WTC11 (cell line): Measurements from ENCODE around the gene MADD. TPM values are rescaled to one million over a fixed set of nuclear protein-coding genes. Genes with fewer than 3 reads are reported as not detected.

Source experiments
- ATAC-seq: fragments of 200-7000 bp; cut with Tn5 transposase; 2 replicates; pipeline ENCODE4 v1.10.0; 2021; ENCODE audit warnings: mild to moderate bottlenecking, moderate library complexity
- CTCF ChIA-PET: fragments of 300-600 bp; sonication (Branson Sonifier 250); formaldehyde crosslinking; loops from one replicate; lab custom pipeline; 2021; ENCODE audit warnings: antibody characterized with exemption; lab: Charles Lee
- POLR2A ChIA-PET: fragments of 350-600 bp; sonication (Branson Sonifier 250); formaldehyde crosslinking; loops from one replicate; lab custom pipeline; 2021; ENCODE audit warnings: antibody characterized with exemption; lab: Charles Lee
- DNase-seq: peaks from one replicate; pipeline ENCODE4 v3.0.0; 2021; ENCODE audit warnings: low spot score
- H3K27ac Mint-ChIP-seq: 2 replicates; pipeline ENCODE4 v1.8.0; 2021; ENCODE audit warnings: mixed read lengths
- H3K27me3 Mint-ChIP-seq: 2 replicates; pipeline ENCODE4 v1.8.0; 2021; ENCODE audit warnings: low read depth, mild to moderate bottlenecking, moderate library complexity, mixed read lengths
- H3K36me3 Mint-ChIP-seq: 2 replicates; pipeline ENCODE4 v1.8.0; 2021; ENCODE audit warnings: mixed read lengths
- H3K4me1 Mint-ChIP-seq: 2 replicates; pipeline ENCODE4 v1.8.0; 2022; ENCODE audit warnings: mixed read lengths
- H3K4me3 Mint-ChIP-seq: 2 replicates; pipeline ENCODE4 v1.8.0; 2021; ENCODE audit warnings: mild to moderate bottlenecking, moderate library complexity, mixed read lengths
- H3K9me3 Mint-ChIP-seq: 2 replicates; pipeline ENCODE4 v1.8.0; 2021; ENCODE audit warnings: mixed read lengths
- ELF4 ChIP-seq: sonication (generic); formaldehyde crosslinking; IDR thresholded peaks from 2 replicates; pipeline ENCODE4 v1.8.1; 2022; ENCODE audit warnings: low read depth, mild to moderate bottlenecking, moderate library complexity, missing genetic modification reagents
- EMX1 ChIP-seq: fragments of 250-450 bp; sonication (Bioruptor Pico); IDR thresholded peaks from 2 replicates; pipeline ENCODE4 v1.8.0; 2021; ENCODE audit warnings: mild to moderate bottlenecking
- FOXP1 ChIP-seq: sonication (generic); formaldehyde crosslinking; IDR thresholded peaks from 2 replicates; pipeline ENCODE4 v1.8.0; 2022; ENCODE audit warnings: missing genetic modification reagents, mild to moderate bottlenecking, moderate library complexity, borderline replicate concordance
- GRHL2 ChIP-seq: fragments of 250-450 bp; sonication (Bioruptor Pico); IDR thresholded peaks from 2 replicates; pipeline ENCODE4 v1.8.0; 2022; ENCODE audit warnings: mild to moderate bottlenecking, moderate library complexity; ENCODE audit not compliant: insufficient replicate concordance, severe bottlenecking
- HMGA2 ChIP-seq: fragments of 250-450 bp; sonication (Bioruptor Pico); IDR thresholded peaks from 2 replicates; pipeline ENCODE4 v1.4.0; 2021; ENCODE audit warnings: mild to moderate bottlenecking, moderate library complexity
- NFATC4 ChIP-seq: fragments of 250-450 bp; sonication (Bioruptor Pico); IDR thresholded peaks from 2 replicates; pipeline ENCODE4 v1.9.0; 2021; ENCODE audit warnings: mild to moderate bottlenecking
- NFYB ChIP-seq: sonication (generic); formaldehyde crosslinking; conservative IDR thresholded peaks from 2 replicates; pipeline ENCODE4 v1.8.0; 2022; ENCODE audit warnings: low read depth, missing genetic modification reagents
- OVOL2 ChIP-seq: fragments of 250-450 bp; sonication (Bioruptor Pico); IDR thresholded peaks from 2 replicates; pipeline ENCODE4 v1.9.0; 2021; ENCODE audit warnings: mild to moderate bottlenecking, borderline replicate concordance
- TEAD4 ChIP-seq: sonication (generic); formaldehyde crosslinking; IDR thresholded peaks from 2 replicates; pipeline ENCODE4 v1.8.0; 2022; ENCODE audit warnings: mild to moderate bottlenecking, missing genetic modification reagents
- ZNF121 ChIP-seq: sonication (generic); formaldehyde crosslinking; IDR thresholded peaks from 2 replicates; pipeline ENCODE4 v1.8.0; 2023; ENCODE audit warnings: missing genetic modification reagents
- ZNF138 ChIP-seq: sonication (generic); formaldehyde crosslinking; conservative IDR thresholded peaks from 2 replicates; pipeline ENCODE4 v1.8.1; 2022; ENCODE audit warnings: mild to moderate bottlenecking, moderate library complexity, missing genetic modification reagents
- ZNF219 ChIP-seq: sonication (generic); formaldehyde crosslinking; IDR thresholded peaks from 2 replicates; pipeline ENCODE4 v1.8.0; 2023; ENCODE audit warnings: missing genetic modification reagents, mild to moderate bottlenecking, borderline replicate concordance
- ZNF232 ChIP-seq: sonication (generic); formaldehyde crosslinking; IDR thresholded peaks from 2 replicates; pipeline ENCODE4 v1.8.0; 2022; ENCODE audit warnings: mild to moderate bottlenecking, missing genetic modification reagents
- ZNF423 ChIP-seq: fragments of 250-450 bp; sonication (Bioruptor Pico); IDR thresholded peaks from 2 replicates; pipeline ENCODE4 v2.1.2; 2022; ENCODE audit warnings: mild to moderate bottlenecking, moderate library complexity
- ZNF671 ChIP-seq: fragments of 250-450 bp; sonication (Bioruptor Pico); IDR thresholded peaks from 2 replicates; pipeline ENCODE4 v1.8.0; 2021; ENCODE audit warnings: mild to moderate bottlenecking
- total RNA-seq: library from RNA; stranded (reverse); gene quantifications from 3 replicates; pipeline ENCODE4 v1.2.3, GENCODE V29; 2021
- TF ChIP-seq, protein P1 (sequence below): sonication (generic); formaldehyde crosslinking; IDR thresholded peaks from 2 replicates; pipeline ENCODE4 v1.8.0; 2023; ENCODE audit warnings: mild to moderate bottlenecking, missing genetic modification reagents
- TF ChIP-seq, protein P2 (sequence below): sonication (generic); formaldehyde crosslinking; IDR thresholded peaks from 2 replicates; pipeline ENCODE4 v1.8.1; 2023; ENCODE audit warnings: mild to moderate bottlenecking, missing genetic modification reagents, moderate library complexity
- TF ChIP-seq, protein P3 (sequence below): sonication (generic); formaldehyde crosslinking; IDR thresholded peaks from 2 replicates; pipeline ENCODE4 v1.8.1; 2023; ENCODE audit warnings: mild to moderate bottlenecking, missing genetic modification reagents
- TF ChIP-seq, protein P4 (sequence below): fragments of 250-450 bp; sonication (Bioruptor Pico); IDR thresholded peaks from 2 replicates; pipeline ENCODE4 v2.1.2; 2022; ENCODE audit warnings: mild to moderate bottlenecking, moderate library complexity
- TF ChIP-seq, protein P5 (sequence below): sonication (generic); formaldehyde crosslinking; IDR thresholded peaks from 2 replicates; pipeline ENCODE4 v1.8.0; 2022; ENCODE audit warnings: mild to moderate bottlenecking, missing genetic modification reagents
- TF ChIP-seq, protein P6 (sequence below): sonication (generic); formaldehyde crosslinking; IDR thresholded peaks from 2 replicates; pipeline ENCODE4 v1.8.1; 2022; ENCODE audit warnings: low read depth, mild to moderate bottlenecking, moderate library complexity, missing genetic modification reagents, borderline replicate concordance
- TF ChIP-seq, protein P7 (sequence below): sonication (generic); formaldehyde crosslinking; conservative IDR thresholded peaks from 2 replicates; pipeline ENCODE4 v1.8.1; 2022; ENCODE audit warnings: mild to moderate bottlenecking, missing genetic modification reagents

The MADD gene
- total RNA-seq, 1 experiment from 2014 or later = 47.5 TPM

DNA sequence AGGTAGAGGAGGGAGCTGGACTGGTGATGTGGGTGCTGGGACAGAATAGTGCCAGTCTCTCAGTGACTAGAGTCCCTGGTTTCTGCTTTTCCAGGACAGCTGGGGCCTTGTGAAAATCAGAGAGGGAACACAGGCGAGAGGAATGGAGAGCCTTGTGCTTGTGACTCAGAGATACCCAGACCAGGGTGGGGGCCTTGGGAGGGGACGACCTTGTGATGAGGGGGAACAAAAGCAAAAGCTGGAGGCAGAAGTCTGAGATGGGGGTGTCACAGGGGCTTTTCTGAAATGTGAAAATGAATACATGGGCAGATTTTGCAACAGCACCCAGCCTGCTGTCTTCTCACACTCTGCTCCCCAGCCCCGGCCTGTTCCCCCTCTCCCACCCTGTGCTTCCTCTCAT is 15.5 kb upstream of the MADD start (continued):
- TF ChIP-seq ZNF232 (CRISPR knock-in tag) = no peak
- TF ChIP-seq NFYB = no peak
- TF ChIP-seq, protein P1, sequence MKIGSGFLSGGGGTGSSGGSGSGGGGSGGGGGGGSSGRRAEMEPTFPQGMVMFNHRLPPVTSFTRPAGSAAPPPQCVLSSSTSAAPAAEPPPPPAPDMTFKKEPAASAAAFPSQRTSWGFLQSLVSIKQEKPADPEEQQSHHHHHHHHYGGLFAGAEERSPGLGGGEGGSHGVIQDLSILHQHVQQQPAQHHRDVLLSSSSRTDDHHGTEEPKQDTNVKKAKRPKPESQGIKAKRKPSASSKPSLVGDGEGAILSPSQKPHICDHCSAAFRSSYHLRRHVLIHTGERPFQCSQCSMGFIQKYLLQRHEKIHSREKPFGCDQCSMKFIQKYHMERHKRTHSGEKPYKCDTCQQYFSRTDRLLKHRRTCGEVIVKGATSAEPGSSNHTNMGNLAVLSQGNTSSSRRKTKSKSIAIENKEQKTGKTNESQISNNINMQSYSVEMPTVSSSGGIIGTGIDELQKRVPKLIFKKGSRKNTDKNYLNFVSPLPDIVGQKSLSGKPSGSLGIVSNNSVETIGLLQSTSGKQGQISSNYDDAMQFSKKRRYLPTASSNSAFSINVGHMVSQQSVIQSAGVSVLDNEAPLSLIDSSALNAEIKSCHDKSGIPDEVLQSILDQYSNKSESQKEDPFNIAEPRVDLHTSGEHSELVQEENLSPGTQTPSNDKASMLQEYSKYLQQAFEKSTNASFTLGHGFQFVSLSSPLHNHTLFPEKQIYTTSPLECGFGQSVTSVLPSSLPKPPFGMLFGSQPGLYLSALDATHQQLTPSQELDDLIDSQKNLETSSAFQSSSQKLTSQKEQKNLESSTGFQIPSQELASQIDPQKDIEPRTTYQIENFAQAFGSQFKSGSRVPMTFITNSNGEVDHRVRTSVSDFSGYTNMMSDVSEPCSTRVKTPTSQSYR (CRISPR knock-in tag) = no peak

DNA sequence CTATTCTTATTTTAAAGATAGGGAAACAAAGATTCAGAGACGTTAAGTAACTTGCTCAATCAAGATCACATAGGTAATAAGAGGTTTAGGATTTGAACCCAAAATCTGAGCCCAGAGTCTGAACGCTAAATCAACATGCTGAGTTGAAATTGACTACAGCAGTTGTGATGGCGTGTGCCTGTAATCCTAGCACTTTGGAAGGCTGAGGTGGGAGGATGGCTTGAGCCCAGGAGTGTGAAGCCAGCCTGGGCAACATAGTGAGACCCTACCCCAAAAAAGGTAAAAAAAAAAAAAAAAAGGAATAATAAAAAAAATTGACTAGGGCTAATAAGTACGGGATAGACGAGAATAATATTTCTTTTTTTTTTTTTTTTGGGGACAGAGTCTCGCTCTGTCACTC is 13.6 kb upstream of the MADD start:
- Mint-ChIP-seq H3K4me1 (peaks cover 24% of the 10 kb centered on the region), H3K27ac (no peak overlapping the region), H3K36me3 (no peaks in the 10 kb centered on the region), H3K9me3 (no peaks in the 10 kb centered on the region), H3K4me3 (no peak overlapping the region), H3K27me3 (no peaks in the 10 kb centered on the region)
- ChIA-PET CTCF (interaction anchor here (1.6 to 6.0 kb wide), 5 partner anchors 9 to 156 kb away, joined by 4 to 120 read pairs (median 84); partner anchors contain the start of genes ACP2 and ARFGAP2), POLR2A (interaction anchor here (2.2 kb wide), 1 partner anchor 71 kb away, joined by 12 read pairs; the partner anchor contains the start of gene PACSIN3)
- ATAC-seq (no peak), DNase-seq (no peak)
- TF ChIP-seq ZNF121 (CRISPR knock-in tag) = peak; percentile 83; the same call in 1 of the 2 replicates
- TF ChIP-seq, protein P2, sequence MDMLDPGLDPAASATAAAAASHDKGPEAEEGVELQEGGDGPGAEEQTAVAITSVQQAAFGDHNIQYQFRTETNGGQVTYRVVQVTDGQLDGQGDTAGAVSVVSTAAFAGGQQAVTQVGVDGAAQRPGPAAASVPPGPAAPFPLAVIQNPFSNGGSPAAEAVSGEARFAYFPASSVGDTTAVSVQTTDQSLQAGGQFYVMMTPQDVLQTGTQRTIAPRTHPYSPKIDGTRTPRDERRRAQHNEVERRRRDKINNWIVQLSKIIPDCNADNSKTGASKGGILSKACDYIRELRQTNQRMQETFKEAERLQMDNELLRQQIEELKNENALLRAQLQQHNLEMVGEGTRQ (CRISPR knock-in tag) = no peak
- TF ChIP-seq ZNF138 (CRISPR knock-in tag) = no peak
- TF ChIP-seq EMX1 = no peak

DNA sequence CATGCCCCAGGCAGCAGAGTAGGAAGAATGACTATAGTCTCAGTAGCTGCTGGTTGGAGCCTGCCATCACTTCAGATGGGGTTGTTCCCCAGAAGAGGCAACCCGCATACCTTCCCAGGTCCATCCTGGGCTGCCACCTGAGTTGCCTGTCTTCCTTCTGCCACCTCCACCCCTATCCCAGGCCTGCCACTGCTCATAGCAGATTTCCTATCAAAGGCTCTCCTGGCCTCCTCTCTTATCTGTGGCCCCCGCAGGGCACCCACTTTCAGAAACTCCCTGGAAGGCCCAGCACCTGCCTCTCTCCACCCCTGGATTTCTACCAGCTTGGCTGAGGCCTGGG is 12.8 kb upstream of the MADD start:
- H3K4me1 Mint-ChIP-seq = peaks cover 24% of the 10 kb centered on the region
- DNase-seq (no peak), ATAC-seq (no peak)
- H3K36me3 Mint-ChIP-seq = no peaks in the 10 kb centered on the region
- CTCF ChIA-PET = interaction anchor here (0.8 to 6.0 kb wide), 21 partner anchors 8 to 309 kb away, joined by 3 to 120 read pairs (median 6); partner anchors contain the start of genes ACP2, ARFGAP2, DDB2 and MADD
- POLR2A ChIA-PET = interaction anchor here (0.6 to 3.6 kb wide), 8 partner anchors 9 to 895 kb away, joined by 3 to 44 read pairs (median 7); partner anchors contain the start of genes ACP2, DDB2 and PACSIN3
- TF ChIP-seq HMGA2 = no peak
- TF ChIP-seq, protein P3, sequence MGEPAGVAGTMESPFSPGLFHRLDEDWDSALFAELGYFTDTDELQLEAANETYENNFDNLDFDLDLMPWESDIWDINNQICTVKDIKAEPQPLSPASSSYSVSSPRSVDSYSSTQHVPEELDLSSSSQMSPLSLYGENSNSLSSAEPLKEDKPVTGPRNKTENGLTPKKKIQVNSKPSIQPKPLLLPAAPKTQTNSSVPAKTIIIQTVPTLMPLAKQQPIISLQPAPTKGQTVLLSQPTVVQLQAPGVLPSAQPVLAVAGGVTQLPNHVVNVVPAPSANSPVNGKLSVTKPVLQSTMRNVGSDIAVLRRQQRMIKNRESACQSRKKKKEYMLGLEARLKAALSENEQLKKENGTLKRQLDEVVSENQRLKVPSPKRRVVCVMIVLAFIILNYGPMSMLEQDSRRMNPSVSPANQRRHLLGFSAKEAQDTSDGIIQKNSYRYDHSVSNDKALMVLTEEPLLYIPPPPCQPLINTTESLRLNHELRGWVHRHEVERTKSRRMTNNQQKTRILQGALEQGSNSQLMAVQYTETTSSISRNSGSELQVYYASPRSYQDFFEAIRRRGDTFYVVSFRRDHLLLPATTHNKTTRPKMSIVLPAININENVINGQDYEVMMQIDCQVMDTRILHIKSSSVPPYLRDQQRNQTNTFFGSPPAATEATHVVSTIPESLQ = no peak
- TF ChIP-seq, protein P2 (CRISPR knock-in tag) = no peak
- no peak for TF ChIP-seq ZNF219 (CRISPR knock-in tag)
- TF ChIP-seq, protein P4, sequence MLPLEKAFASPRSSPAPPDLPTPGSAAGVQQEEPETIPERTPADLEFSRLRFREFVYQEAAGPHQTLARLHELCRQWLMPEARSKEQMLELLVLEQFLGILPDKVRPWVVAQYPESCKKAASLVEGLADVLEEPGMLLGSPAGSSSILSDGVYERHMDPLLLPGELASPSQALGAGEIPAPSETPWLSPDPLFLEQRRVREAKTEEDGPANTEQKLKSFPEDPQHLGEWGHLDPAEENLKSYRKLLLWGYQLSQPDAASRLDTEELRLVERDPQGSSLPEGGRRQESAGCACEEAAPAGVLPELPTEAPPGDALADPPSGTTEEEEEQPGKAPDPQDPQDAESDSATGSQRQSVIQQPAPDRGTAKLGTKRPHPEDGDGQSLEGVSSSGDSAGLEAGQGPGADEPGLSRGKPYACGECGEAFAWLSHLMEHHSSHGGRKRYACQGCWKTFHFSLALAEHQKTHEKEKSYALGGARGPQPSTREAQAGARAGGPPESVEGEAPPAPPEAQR (CRISPR knock-in tag) = no peak
- TF ChIP-seq TEAD4 (CRISPR knock-in tag) = no peak
- no peak for TF ChIP-seq NFYB
- TF ChIP-seq, protein P5, sequence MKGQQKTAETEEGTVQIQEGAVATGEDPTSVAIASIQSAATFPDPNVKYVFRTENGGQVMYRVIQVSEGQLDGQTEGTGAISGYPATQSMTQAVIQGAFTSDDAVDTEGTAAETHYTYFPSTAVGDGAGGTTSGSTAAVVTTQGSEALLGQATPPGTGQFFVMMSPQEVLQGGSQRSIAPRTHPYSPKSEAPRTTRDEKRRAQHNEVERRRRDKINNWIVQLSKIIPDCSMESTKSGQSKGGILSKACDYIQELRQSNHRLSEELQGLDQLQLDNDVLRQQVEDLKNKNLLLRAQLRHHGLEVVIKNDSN = no peak
- TF ChIP-seq EMX1 = no peak
- no peak for TF ChIP-seq FOXP1 (CRISPR knock-in tag)
- TF ChIP-seq, protein P6, sequence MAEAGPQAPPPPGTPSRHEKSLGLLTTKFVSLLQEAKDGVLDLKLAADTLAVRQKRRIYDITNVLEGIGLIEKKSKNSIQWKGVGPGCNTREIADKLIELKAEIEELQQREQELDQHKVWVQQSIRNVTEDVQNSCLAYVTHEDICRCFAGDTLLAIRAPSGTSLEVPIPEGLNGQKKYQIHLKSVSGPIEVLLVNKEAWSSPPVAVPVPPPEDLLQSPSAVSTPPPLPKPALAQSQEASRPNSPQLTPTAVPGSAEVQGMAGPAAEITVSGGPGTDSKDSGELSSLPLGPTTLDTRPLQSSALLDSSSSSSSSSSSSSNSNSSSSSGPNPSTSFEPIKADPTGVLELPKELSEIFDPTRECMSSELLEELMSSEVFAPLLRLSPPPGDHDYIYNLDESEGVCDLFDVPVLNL (CRISPR knock-in tag) = no peak
- no peak for TF ChIP-seq ZNF423 (CRISPR knock-in tag)
- no peak for TF ChIP-seq NFATC4 (CRISPR knock-in tag)
- TF ChIP-seq GRHL2 = no peak
- TF ChIP-seq ZNF671 = no peak
- no peak for TF ChIP-seq OVOL2 (CRISPR knock-in tag)
- TF ChIP-seq, protein P7, sequence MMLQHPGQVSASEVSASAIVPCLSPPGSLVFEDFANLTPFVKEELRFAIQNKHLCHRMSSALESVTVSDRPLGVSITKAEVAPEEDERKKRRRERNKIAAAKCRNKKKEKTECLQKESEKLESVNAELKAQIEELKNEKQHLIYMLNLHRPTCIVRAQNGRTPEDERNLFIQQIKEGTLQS (CRISPR knock-in tag) = no peak
- no peak for TF ChIP-seq ELF4 (CRISPR knock-in tag)
- H3K9me3 Mint-ChIP-seq = no peaks in the 10 kb centered on the region
- no peaks in the 10 kb centered on the region for H3K27me3 Mint-ChIP-seq
- H3K4me3 Mint-ChIP-seq = peak overlapping the region; percentile 62
- peak overlapping the region; percentile 81 for H3K27ac Mint-ChIP-seq
